GM20431 (cell line): ENCODE results near the gene KIF5A.
"Not testable (repeated sequence)": the region's sequence is repeated elsewhere in the genome, so short reads cannot be mapped to it uniquely, and the experiment has no call there.

ENCODE experiments used
- in situ Hi-C: fragments of 300-500 bp; cut with MseI, MboI; formaldehyde crosslinking; loops from one replicate; pipeline ENCODE4 v1.15.0; 2020; ENCODE audit warnings: low sequenced_read_pairs; ENCODE audit not compliant: unreplicated experiment

The KIF5A gene

DNA sequence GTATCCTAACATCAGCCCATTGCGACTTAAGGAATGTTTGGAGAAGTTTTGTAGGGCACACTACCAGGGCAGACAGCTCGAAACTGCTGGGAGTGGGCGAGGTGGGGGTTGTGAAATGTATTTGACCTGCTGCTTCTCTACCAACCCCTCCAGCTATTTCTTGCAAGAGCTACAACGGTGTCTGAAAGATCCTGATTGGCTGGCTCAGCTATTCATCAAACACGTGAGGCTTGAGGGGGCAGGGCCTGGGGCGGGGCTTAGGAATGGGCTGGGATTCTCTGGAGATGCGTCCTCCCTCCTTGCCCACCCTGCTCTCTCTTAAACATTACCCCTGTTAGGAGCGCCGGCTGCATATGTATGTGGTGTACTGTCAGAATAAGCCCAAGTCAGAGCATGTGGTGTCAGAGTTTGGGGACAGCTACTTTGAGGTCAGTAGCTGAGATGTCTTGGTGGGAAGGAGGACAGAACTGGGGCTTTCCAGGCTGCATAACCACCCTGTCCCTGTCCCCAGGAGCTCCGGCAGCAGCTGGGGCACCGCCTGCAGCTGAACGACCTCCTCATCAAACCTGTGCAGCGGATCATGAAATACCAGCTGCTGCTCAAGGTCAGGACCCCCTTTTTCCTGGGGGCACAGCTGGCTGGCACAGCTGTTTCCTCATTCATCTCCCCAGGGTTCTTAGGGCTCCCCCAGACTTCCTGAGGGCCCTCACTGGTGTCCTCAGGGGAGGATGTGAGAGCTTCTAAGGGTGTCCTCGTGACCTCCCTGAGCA is 64.5 kb downstream of the KIF5A start:
- in situ Hi-C loops: no loop called here

DNA sequence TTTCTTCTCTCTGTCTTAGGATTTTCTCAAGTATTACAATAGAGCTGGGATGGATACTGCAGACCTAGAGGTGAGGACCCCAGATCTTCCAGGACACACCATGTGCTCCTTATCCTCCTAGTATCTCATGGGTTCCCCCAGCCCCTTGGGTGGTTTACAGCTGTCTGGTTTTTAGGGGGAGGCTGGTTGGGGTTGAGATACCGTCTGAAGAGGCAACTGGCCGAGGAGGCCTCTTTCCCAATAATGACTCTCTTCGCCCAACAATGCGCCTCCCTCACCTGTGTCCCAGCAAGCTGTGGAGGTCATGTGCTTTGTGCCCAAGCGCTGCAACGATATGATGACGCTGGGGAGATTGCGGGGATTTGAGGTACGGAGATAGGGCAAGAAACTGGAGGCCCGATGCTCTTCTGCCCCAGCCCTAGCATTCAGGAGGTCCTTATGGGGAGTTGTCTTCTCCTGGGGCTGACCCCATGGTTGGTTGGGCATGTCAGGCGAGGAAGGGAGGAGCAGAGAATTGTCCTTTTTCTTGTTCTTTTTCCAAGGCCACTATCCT is 65.2 kb downstream of the KIF5A start:
- in situ Hi-C loops: no loop called here

GRCh38 chr12:57615637-57616036 is 65.8 kb downstream of the KIF5A start:
- in situ Hi-C loops: no loop called here

DNA sequence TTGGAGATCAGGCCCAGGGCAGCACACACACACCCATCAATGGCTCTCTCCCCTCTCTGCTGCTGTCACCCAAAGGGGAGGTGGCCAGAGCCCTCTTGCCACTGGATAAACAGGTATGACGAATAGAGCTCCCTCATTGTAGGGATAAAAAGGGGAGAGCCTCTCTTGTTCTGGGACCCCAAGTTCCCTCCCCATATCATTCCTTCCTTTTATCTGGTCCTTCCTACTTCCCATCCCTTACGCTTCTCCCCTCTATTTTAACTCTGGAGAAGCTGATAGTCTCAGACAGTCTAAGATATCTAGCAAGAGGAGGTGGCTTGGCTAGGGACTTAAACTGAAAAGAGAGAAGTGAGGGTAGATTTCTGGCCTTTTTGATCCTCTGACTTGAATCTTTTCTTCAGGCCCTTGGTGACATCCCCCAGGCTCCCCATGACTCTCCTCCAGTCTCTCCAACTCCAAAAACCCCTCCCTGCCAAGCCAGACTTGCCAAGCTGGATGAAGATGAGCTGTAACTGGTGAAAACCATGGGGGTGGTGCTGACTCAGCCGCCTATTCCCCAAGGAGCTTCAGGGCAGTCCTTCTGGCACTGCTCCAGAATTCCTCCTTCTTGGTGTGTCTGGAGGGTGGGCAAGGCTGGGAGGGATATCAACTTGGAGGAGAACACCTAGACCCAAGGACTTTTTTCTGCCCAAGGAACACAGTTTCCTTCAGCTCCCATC is 66.7 kb downstream of the KIF5A start:
- in situ Hi-C loops: no loop called here

DNA sequence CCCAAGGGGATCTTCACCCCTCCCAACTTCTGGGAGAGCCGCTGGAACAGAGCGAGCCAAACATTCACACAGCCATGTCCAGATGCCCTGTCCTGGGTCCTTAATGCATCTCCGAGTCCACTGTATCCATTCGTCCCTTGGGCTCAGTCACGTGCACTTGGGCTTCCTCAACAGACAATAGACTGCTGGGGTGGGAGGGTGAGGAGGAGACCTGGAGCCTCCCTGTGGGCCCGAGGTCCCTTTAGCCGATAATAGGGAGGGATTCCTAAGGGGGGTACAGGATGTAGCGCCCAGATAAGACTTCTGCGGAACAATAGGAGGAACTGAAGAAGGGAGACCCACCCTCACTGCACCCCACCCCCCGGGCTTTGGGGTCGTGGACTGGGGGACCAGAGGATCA is 68.1 kb downstream of the KIF5A start:
- in situ Hi-C loops: no loop called here

DNA sequence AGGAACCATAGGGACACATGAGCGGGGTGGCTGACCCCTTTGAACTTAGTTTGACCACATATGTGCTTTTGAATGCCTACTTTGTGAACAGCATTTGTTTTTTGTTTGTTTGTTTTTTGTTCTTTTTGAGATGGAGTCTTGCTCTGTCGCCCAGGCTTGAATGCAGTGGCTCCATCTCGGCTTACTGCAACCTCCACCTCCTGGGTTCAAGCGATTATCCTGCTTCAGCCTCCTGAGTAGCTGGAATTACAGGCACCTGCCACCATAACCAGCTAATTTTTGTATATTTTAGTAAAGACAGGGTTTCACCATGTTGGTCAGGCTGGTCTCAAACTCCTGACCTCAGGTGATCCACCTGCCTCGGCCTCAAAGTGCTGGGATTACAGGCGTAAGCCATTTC is 68.6 kb downstream of the KIF5A start:
- in situ Hi-C loops: not testable (repeated sequence)

GRCh38 chr12:57618966-57619433 is 69.2 kb downstream of the KIF5A start:
- in situ Hi-C loops: no loop called here

GRCh38 chr12:57619434-57620244 is 69.8 kb downstream of the KIF5A start:
- in situ Hi-C loops: loop anchor here (5.0 kb wide), 1 partner anchor 37 kb away; no protein-coding TSS in a partner anchor

DNA sequence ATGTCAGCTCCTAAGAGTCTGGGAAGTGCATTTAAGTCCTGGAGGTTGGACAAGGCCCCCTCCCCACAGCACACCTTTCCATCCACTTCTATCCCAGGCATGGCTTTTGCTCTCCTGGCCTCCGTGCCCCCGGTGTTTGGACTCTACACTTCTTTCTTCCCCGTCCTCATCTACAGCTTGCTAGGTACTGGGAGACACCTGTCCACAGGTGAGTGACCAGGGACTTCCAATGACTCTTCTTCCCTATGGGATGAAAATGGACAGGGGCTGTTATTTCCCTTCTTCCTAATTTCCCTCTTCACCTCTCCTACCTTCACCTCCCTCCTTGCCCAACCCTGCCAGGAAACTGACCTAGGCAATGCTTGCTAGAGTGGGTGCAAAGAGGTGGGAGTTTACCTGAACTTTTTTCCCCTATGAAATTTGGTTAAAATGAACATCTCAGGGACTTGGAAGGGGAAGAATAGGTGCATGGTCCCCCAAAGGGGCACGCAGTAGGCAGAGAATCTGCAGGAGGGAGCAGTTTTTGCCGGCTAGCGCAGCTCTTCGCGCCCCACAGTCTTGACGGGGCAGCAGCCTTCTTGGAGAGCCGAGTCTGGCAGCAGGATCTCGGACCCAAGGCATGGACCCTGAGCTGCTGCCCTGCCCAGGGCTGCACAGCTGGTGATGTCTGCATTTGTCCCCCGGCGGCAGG is 70.5 kb downstream of the KIF5A start:
- in situ Hi-C loops: loop anchor here (5.0 kb wide), 1 partner anchor 38 kb away; no protein-coding TSS in a partner anchor

DNA sequence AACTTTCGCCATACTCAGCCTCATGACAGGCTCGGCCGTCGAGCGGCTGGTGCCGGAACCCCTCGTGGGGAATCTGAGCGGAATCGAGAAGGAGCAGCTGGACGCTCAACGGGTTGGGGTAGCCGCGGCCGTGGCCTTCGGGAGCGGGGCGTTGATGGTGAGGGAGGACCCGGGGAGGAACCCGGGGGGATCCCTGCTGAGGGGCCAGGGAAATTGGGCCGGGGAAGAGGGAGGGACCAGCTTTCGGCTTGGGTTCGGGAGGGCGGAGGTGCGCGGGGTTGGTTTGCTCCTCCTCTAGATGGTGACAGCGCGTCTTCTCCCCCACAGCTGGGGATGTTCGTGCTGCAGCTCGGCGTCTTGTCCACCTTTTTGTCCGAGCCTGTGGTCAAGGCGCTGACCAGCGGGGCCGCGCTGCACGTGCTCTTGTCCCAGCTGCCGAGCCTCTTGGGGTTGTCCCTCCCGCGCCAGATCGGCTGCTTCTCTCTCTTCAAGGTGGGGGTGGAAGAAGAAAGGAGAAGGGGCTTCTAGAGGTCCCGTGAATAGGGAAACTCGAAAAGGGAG is 71.2 kb downstream of the KIF5A start:
- in situ Hi-C loops: loop anchor here (5.0 kb wide), 1 partner anchor 39 kb away; no protein-coding TSS in a partner anchor

DNA sequence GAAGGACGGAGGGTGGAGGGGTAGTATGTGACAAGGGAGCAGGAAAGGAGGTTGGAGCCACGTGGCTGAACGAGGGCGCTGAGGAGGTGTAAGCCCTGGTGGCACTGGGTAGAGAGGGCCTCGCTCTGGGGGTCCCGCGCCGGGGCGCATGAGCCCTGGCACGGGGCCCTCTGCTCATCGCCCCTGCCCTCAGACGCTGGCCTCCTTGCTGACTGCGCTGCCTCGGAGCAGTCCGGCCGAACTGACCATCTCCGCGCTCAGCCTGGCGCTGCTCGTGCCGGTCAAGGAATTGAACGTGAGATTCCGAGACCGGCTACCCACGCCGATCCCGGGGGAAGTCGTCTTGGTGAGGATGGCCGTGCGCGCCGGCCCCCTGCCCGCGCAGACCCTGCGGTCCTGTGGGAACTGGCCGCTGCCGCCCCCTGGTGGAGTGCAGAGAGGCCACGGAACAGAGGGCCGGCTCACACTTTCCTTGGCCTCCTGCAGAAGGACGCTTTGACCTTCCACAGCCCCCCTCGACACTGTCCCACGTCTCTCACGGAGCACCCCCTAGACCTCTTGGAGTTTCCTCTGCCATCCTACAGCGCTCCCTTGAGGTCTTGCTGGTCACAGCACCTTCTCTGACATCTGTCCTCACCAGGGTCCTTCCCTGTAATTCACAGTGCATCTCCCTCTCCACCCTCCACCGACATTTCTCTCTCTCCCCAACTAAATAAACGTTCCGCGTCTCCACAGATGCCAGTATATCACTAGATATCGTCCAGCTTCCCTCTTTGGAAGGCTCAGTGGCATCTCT is 71.9 kb downstream of the KIF5A start:
- in situ Hi-C loops: loop anchor here (5.0 kb wide), 1 partner anchor 39 kb away; no protein-coding TSS in a partner anchor

DNA sequence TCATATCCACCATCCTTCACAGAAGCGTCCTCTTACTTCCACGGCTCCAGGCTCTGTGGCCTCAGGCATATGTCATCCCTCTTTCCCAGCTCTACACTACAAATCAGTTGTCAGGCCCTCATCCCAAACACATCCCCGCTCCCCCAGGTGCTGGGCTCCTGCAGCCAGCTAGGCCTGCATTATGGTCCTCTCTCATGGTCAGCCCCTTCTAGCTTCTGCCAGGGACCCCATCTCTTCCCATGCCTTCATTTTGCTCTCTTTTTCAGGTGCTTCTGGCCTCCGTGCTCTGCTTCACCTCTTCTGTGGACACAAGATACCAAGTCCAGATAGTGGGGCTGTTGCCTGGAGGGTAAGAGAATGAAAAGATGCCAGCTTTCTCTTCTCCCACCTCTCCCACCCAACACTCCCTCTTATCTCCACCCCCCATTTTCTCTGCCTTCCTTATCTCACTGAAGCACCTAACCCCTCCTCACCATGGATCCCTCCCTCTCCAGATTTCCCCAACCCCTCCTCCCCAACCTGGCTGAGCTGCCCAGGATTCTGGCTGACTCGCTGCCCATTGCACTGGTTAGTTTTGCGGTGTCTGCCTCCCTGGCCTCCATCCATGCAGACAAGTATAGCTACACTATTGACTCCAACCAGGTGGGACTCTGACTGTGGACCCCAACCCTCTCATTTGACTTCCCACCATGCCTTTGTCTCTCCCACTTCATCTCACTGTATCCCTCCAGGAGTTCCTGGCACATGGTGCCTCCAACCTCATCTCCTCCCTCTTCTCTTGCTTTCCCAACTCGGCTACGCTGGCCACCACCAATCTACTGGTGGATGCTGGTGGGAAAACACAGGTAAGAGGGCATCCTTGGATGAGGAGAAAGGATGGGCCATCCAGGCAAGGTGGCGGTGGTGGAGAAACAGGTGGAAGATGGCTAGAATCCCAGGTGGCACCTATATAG is 72.7 kb downstream of the KIF5A start:
- in situ Hi-C loops: loop anchor here (5.0 kb wide), 1 partner anchor 40 kb away; no protein-coding TSS in a partner anchor

DNA sequence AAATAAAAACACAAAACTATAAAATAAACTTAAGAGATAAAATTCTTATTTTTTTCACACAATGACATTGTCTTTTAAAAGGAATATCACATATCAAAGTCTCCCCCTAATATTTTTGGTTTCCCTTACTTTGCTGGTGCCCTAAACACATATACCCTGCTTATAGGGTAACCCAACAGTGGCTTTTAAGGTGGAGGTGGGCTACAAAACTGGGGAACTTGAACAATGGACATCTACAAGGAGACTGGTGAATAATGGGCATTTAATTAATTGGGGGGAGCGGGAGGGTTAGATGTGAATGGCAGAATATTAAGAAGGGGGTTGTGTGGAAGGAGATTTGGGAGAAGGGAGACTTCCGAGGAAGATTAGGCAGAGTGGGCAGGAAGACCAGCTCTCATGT is 73.5 kb downstream of the KIF5A start:
- in situ Hi-C loops: loop anchor here (5.0 kb wide), 1 partner anchor 41 kb away; no protein-coding TSS in a partner anchor

DNA sequence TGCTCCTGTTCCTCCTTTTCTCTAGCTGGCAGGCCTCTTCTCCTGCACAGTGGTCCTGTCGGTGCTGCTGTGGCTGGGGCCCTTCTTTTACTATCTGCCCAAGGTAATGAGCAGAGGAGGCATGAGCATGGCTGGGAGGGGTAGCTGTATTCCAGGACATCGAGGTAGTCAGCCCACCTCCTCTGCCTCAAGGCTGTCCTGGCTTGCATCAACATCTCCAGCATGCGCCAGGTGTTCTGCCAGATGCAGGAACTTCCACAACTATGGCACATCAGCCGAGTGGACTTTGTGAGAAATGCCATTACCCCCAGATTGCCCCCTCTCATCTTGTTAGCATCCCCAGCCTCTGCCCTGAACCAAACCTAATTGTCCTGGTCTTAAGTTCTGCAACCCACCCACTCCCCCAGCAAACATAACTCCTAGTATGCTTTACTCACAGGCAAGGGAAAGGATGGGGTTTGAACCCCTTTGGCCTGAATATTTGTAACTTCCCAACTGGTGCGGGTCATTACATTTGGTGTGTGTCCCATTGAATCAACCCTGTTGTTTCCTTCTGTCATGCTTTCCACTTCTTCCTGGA is 74.1 kb downstream of the KIF5A start:
- in situ Hi-C loops: loop anchor here (5.0 kb wide), 1 partner anchor 42 kb away; no protein-coding TSS in a partner anchor

- in situ Hi-C loops: loop anchor here (5.0 kb wide), 1 partner anchor 42 kb away; no protein-coding TSS in a partner anchor
Measured at GRCh38 chr12:57624441-57625220, 74.8 kb downstream of the KIF5A start.
